Measurements from ENCODE around the gene KPTN. TPM values are rescaled to one million over a fixed set of nuclear protein-coding genes. Genes with fewer than 3 reads are reported as not detected.

Gene KPTN
- polyA plus RNA-seq, 1 experiment = 12.1 TPM

DNA sequence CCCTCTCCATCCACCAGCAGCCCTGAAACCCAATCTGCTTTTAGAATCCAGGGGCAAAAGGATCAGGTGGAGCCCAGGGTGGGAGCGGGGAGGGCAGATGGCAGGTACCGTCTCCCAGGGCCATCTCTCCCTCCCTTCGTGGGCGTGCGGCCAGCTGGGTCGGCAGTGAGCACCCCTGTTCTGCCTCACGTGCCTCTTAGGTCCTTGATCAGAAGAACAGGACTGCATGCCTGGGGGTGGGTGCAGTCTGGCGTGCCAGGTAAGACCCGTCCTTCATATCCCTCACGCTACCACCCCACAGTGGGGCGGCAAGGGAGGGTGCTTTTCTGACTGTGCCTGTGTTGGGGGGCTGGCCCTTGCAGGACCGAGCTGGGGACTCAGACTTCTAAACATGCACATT is 14.3 kb downstream of the KPTN start:
- H3K27me3 ChIP-seq (ENCODE audit: control insufficient read depth, insufficient read depth, low read length) = peaks cover 28% of the 10 kb centered on the region
- TF ChIP-seq, protein P1, sequence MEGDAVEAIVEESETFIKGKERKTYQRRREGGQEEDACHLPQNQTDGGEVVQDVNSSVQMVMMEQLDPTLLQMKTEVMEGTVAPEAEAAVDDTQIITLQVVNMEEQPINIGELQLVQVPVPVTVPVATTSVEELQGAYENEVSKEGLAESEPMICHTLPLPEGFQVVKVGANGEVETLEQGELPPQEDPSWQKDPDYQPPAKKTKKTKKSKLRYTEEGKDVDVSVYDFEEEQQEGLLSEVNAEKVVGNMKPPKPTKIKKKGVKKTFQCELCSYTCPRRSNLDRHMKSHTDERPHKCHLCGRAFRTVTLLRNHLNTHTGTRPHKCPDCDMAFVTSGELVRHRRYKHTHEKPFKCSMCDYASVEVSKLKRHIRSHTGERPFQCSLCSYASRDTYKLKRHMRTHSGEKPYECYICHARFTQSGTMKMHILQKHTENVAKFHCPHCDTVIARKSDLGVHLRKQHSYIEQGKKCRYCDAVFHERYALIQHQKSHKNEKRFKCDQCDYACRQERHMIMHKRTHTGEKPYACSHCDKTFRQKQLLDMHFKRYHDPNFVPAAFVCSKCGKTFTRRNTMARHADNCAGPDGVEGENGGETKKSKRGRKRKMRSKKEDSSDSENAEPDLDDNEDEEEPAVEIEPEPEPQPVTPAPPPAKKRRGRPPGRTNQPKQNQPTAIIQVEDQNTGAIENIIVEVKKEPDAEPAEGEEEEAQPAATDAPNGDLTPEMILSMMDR (IDR thresholded peaks at IDR 0.05; ENCODE audit: insufficient read depth, low read depth, low read length) = no peak
- POLR2A ChIA-PET = no interaction called here
- CTCF ChIA-PET = no interaction called here
- no peak overlapping the region for H3K4me3 ChIP-seq (ENCODE audit: low read depth, low read length)
- DNase-seq (ENCODE audit: low read depth) = no peak
- H3K36me3 ChIP-seq (ENCODE audit: control insufficient read depth, insufficient read depth, low read length) = no peaks in the 10 kb centered on the region

DNA sequence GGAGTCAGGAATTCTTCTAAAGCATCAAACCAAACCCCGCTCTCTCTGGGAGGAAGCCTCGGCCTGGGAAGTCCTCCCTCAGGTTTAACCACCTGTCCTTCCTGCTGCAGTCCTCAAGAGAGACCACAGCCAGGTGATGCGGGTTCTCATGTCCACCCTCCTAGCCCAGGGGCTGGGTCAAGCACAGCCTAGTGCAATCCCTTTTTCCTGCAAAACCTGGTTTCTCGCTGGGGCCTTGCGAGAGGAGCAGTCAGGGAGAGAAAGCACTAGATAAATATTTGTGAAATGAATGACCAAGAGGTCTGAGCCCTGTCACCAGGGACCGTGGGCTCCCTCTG is 14.7 kb downstream of the KPTN start:
- TF ChIP-seq, protein P1 (IDR thresholded peaks at IDR 0.05; ENCODE audit: insufficient read depth, low read depth, low read length) = no peak
- DNase-seq (ENCODE audit: low read depth) = no peak
- H3K36me3 ChIP-seq (ENCODE audit: control insufficient read depth, insufficient read depth, low read length) = no peaks in the 10 kb centered on the region
- ChIA-PET POLR2A (no interaction called here), CTCF (no interaction called here)
- peaks cover 28% of the 10 kb centered on the region for H3K27me3 ChIP-seq (ENCODE audit: control insufficient read depth, insufficient read depth, low read length)
- no peak overlapping the region for H3K4me3 ChIP-seq (ENCODE audit: low read depth, low read length)

DNA sequence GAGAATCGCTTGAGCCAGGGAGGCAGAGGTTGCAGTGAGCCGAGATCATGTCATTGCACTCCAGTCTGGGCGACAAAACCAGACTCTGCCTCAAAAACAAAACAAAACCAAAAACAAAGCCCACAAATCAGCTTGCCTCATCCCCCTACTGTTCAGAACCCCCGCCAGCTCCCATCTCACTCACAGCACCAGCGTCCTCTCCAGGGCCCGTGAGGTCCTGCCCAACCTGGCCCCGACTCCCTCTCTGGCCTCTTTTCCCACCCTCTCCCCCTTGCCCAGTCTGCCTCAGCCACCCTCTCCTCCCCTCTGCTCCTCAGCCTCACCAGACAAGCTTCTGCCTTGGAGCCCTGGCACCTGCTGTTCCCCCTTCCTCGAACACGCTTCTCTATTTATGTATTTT is 16.1 kb downstream of the KPTN start:
- CTCF ChIA-PET = interaction anchor here (0.7 to 2.7 kb wide), 3 partner anchors 16 to 141 kb away, joined by 3 to 14 read pairs (median 4); partner anchors contain the start of gene KPTN
- no peak for DNase-seq (ENCODE audit: low read depth)
- H3K4me3 ChIP-seq (ENCODE audit: low read depth, low read length) = no peak overlapping the region
- peaks cover 29% of the 10 kb centered on the region for H3K27me3 ChIP-seq (ENCODE audit: control insufficient read depth, insufficient read depth, low read length)
- TF ChIP-seq, protein P1 (IDR thresholded peaks at IDR 0.05; ENCODE audit: insufficient read depth, low read depth, low read length) = no peak
- H3K36me3 ChIP-seq (ENCODE audit: control insufficient read depth, insufficient read depth, low read length) = no peaks in the 10 kb centered on the region
- POLR2A ChIA-PET = interaction anchor here (0.7 kb wide), 1 partner anchor 655 kb away, joined by 5 read pairs; no protein-coding TSS in a partner anchor

DNA sequence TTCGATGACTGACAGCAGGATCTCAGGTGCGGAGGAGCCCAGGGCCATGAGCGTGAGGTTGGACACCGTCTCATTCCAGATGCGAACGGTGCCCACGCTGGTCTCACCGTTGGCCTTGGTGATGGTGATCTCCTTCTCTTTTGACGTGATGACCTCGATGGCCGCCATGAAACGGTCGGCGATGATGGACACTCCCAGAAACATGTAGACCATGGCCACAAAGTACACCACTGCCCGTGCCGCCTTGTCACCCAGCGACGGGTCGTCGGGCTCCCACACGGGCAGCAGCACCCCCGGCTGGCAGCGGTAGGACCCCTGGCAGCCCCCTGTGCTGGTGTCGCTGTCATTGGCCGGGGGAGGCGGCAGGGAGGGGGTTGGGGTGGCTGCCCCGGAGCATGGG is 18.1 kb downstream of the KPTN start:
- Histone ChIP-seq H3K4me3 (ENCODE audit: low read depth, low read length) (no peak overlapping the region), H3K36me3 (ENCODE audit: control insufficient read depth, insufficient read depth, low read length) (no peaks in the 10 kb centered on the region), H3K27me3 (ENCODE audit: control insufficient read depth, insufficient read depth, low read length) (peaks cover 23% of the 10 kb centered on the region)
- TF ChIP-seq, protein P1 (IDR thresholded peaks at IDR 0.05; ENCODE audit: insufficient read depth, low read depth, low read length) = no peak
- DNase-seq (ENCODE audit: low read depth) = no peak
- POLR2A ChIA-PET = no interaction called here
- CTCF ChIA-PET = no interaction called here

DNA sequence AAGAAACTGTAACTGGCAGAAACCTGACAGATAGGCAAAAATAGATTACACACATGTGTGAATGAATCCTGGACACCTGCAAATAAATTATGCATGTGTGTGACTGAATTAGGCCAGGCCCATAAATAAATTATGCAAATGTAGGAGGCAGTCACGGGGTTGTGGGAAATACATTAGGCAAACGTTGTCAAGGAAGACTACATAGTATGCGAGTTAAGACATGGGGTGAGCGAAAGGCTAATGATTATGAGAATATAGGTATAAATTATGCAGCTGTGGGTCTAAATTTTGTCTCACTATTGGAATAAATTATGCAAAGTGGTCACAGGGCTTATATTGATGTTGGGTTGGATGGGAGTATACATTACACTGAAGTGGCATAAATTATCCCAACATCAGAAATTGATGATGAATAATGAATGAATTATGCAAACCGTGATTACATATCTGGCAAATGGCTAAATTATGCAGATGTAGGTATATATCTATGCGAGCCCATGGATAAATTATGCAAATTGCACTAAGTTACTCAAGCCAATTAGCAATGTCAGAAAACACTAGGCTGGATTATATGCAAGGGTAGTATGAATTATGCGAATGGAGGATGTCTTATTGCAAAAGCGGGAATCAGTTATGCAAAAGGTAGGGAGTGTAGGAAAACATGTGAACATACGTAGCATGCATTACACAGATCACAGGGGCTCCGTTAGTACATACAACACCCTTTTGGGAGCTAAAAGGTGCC is 19.2 kb downstream of the KPTN start:
- Histone ChIP-seq H3K27me3 (ENCODE audit: control insufficient read depth, insufficient read depth, low read length) (peaks cover 17% of the 10 kb centered on the region), H3K36me3 (ENCODE audit: control insufficient read depth, insufficient read depth, low read length) (no peaks in the 10 kb centered on the region), H3K4me3 (ENCODE audit: low read depth, low read length) (no peak overlapping the region)
- ChIA-PET POLR2A (no interaction called here), CTCF (interaction anchor here (3.3 kb wide), 1 partner anchor 19 kb away, joined by 12 read pairs; the partner anchor contains the start of gene KPTN)
- no peak for DNase-seq (ENCODE audit: low read depth)
- TF ChIP-seq, protein P1 (IDR thresholded peaks at IDR 0.05; ENCODE audit: insufficient read depth, low read depth, low read length) = no peak
